Measurements from ENCODE around the gene LRTM2. TPM values are rescaled to one million over a fixed set of nuclear protein-coding genes. Genes with fewer than 3 reads are reported as not detected.

The LRTM2 gene
- total and polyA plus RNA-seq, 2 experiments from 2014 or later: not detected

- Histone ChIP-seq H2AFZ (no peak overlapping the region), H3K9me2 (replicated peaks; ENCODE audit: insufficient read depth) (no peaks in the 10 kb centered on the region), H3K79me2 (no peaks in the 10 kb centered on the region), H3K27me3 (no peaks in the 10 kb centered on the region), H3K4me1 (ENCODE audit: insufficient read depth) (no peaks in the 10 kb centered on the region), H3K36me3 (replicated peaks; ENCODE audit: insufficient read depth, low read depth) (no peaks in the 10 kb centered on the region), H3K9me3 (ENCODE audit: low read depth) (no peaks in the 10 kb centered on the region), H4K20me1 (ENCODE audit: insufficient read depth, poor library complexity, severe bottlenecking) (no peaks in the 10 kb centered on the region), H3K4me3 (no peak overlapping the region), H3K27ac (no peak overlapping the region), H3K4me2 (no peak overlapping the region)
- WGBS (ENCODE audit: low lambda C conversion rate, missing lambda C conversion rate): 78% methylated on average over 3 of the region's 3 CpGs
- TF ChIP-seq EZH2phosphoT487 (IDR thresholded peaks at IDR 0.05; ENCODE audit: low read depth, severe bottlenecking, unreplicated experiment): no peak
- no peak for TF ChIP-seq EZH2 (IDR thresholded peaks at IDR 0.05; ENCODE audit: borderline replicate concordance)
- TF ChIP-seq CTCF (IDR thresholded peaks at IDR 0.05; ENCODE audit: poor library complexity): no peak
- no peak for DNase-seq (ENCODE audit: low spot score)
Measured at GRCh38 chr12:1843641-1844005, 23.3 kb downstream of the LRTM2 start.

GRCh38 chr12:1844223-1844622, 23.9 kb downstream of the LRTM2 start:
- no peak for DNase-seq (ENCODE audit: low spot score)
- no peaks in the 10 kb centered on the region for H3K79me2 ChIP-seq
- no peak overlapping the region for H3K27ac ChIP-seq
- H2AFZ ChIP-seq: no peak overlapping the region
- WGBS (ENCODE audit: low lambda C conversion rate, missing lambda C conversion rate): 73% methylated on average over 10 of the region's 10 CpGs
- no peaks in the 10 kb centered on the region for H3K27me3 ChIP-seq
- no peaks in the 10 kb centered on the region for H3K36me3 ChIP-seq (replicated peaks; ENCODE audit: insufficient read depth, low read depth)
- H4K20me1 ChIP-seq (ENCODE audit: insufficient read depth, poor library complexity, severe bottlenecking): no peaks in the 10 kb centered on the region
- H3K4me3 ChIP-seq: no peak overlapping the region
- H3K4me1 ChIP-seq (ENCODE audit: insufficient read depth): no peaks in the 10 kb centered on the region
- no peak for TF ChIP-seq CTCF (IDR thresholded peaks at IDR 0.05; ENCODE audit: poor library complexity)
- no peak for TF ChIP-seq EZH2 (IDR thresholded peaks at IDR 0.05; ENCODE audit: borderline replicate concordance)
- TF ChIP-seq EZH2phosphoT487 (IDR thresholded peaks at IDR 0.05; ENCODE audit: low read depth, severe bottlenecking, unreplicated experiment): no peak
- H3K9me2 ChIP-seq (replicated peaks; ENCODE audit: insufficient read depth): no peaks in the 10 kb centered on the region
- no peak overlapping the region for H3K4me2 ChIP-seq
- no peaks in the 10 kb centered on the region for H3K9me3 ChIP-seq (ENCODE audit: low read depth)

- Histone ChIP-seq H3K4me2 (no peak overlapping the region), H3K9me3 (ENCODE audit: low read depth) (no peaks in the 10 kb centered on the region), H2AFZ (no peak overlapping the region), H3K79me2 (no peaks in the 10 kb centered on the region), H3K36me3 (replicated peaks; ENCODE audit: insufficient read depth, low read depth) (no peaks in the 10 kb centered on the region), H3K4me1 (ENCODE audit: insufficient read depth) (no peaks in the 10 kb centered on the region), H3K27ac (no peak overlapping the region), H3K4me3 (no peak overlapping the region), H4K20me1 (ENCODE audit: insufficient read depth, poor library complexity, severe bottlenecking) (no peaks in the 10 kb centered on the region), H3K9me2 (replicated peaks; ENCODE audit: insufficient read depth) (no peaks in the 10 kb centered on the region), H3K27me3 (no peaks in the 10 kb centered on the region)
- no peak for TF ChIP-seq CTCF (IDR thresholded peaks at IDR 0.05; ENCODE audit: poor library complexity)
- TF ChIP-seq EZH2phosphoT487 (IDR thresholded peaks at IDR 0.05; ENCODE audit: low read depth, severe bottlenecking, unreplicated experiment): no peak
- TF ChIP-seq EZH2 (IDR thresholded peaks at IDR 0.05; ENCODE audit: borderline replicate concordance): no peak
- no peak for DNase-seq (ENCODE audit: low spot score)
- WGBS (ENCODE audit: low lambda C conversion rate, missing lambda C conversion rate): 61% methylated on average over 11 of the region's 12 CpGs
Measured at GRCh38 chr12:1844661-1845409, 24.5 kb downstream of the LRTM2 start.
